Pancreas (tissue), 10 donors: ENCODE results near the gene ADK. TPM values are rescaled to one million over a fixed set of nuclear protein-coding genes. Genes with fewer than 3 reads are reported as not detected.
"Not testable (repeated sequence)": the region's sequence is repeated elsewhere in the genome, so short reads cannot be mapped to it uniquely, and the experiment has no call there.

ENCODE experiments used
- ATAC-seq, 4 donors: fragments of 200-7000 bp; cut with Tn5 transposase; one replicate each; pipeline versions ENCODE4 v1.8.0 to v1.9.1; 2020; ENCODE audit warnings: mild to moderate bottlenecking in 4 of 4, moderate library complexity in 4 of 4
- DNase-seq, 6 donors: peaks; one replicate each; pipeline ENCODE4 v3.0.0-alpha.2; 2020
- FAIRE-seq: peaks from 2 replicates; lab custom pipeline; 2012; peaks lifted over from hg19 to GRCh38; lab: Jason Lieb, UNC
- H3K27ac ChIP-seq, 4 donors: fragments of 200-600 bp; sonication (generic); 1 replicate in 3 of 4; 2 replicates in 1 of 4; pipeline versions ENCODE4 v1.5.0 to v1.8.0; 2020
- H3K27me3 ChIP-seq, 4 donors: fragments of 200-600 bp; one replicate each; pipeline ENCODE4 v1.8.0; 2021
- H3K36me3 ChIP-seq, 3 donors: fragments of 200-600 bp; sonication (generic) in 1 of 3; one replicate each; pipeline versions ENCODE4 v1.5.0 to v1.8.0; 2020 to 2021
- H3K4me1 ChIP-seq, 3 donors: fragments of 200-600 bp; one replicate each; pipeline ENCODE4 v1.8.0; 2021
- H3K4me3 ChIP-seq, 4 donors: fragments of 200-600 bp; sonication (generic) in 2 of 4; one replicate each; pipeline versions ENCODE4 v1.5.0 to v1.8.0; 2020 to 2021
- H3K9me3 ChIP-seq, 4 donors: fragments of 200-600 bp; one replicate each; pipeline ENCODE4 v1.8.0; 2021
- WGBS, 2 donors: extraction: QIAGEN DNeasy Blood & Tissue Kit; methylation state at CpG; one replicate each; pipeline ENCODE4 v1.1.7; 2013; 5-methylcytosine and 5-hydroxymethylcytosine counted together
- intact Hi-C, 3 donors: fragments of 100-400 bp; cut with DNase I; formaldehyde crosslinking; loops; one replicate each; pipeline versions ENCODE4 v1.11.1 to v1.14.2; 2022
- polyA plus RNA-seq, 2 donors: library from polyadenylated mRNA; stranded (reverse); fragments of 200-250 nt; gene quantifications; one replicate each; pipeline ENCODE4 v1.2.3, GENCODE V29; 2013
- total RNA-seq, 6 donors: library from RNA; stranded (reverse); fragmentation: NEBNext Ultra II Directional in 4 of 6; extraction: Animal tissue kit (Norgen Biotek cat#: 25700) in 4 of 6; gene quantifications; one replicate each; pipeline versions ENCODE4 v1.2.1 to v1.2.4, GENCODE V29; 2021 to 2023
- TF ChIP-seq, protein P1 (sequence below), 4 donors: fragments of 200-600 bp; sonication (generic) in 3 of 4; IDR thresholded peaks; one replicate each; pipeline versions ENCODE4 v1.5.0 to v1.8.0; 2021; ENCODE audit warnings: antibody characterized with exemption in 4 of 4
- donor health status: healthy with polysubstance abuse.
- donor health status: DM: no; HTN: no; CAD: no; lungs with moderate emphysema.
- donor health status: DM: no; HTN: no; CAD: no.
- donor health status: control.
- donor health status: control.
- donor health status: Bipolar disorder and iron deficiency.
- donor health status: DM: yes; HTN: yes; CAD: no.
- donor health status: DM: no; HTN: no; CAD: no.
- donor health status: DM: no; HTN: no; CAD: no.
- donor health status: DM: yes; HTN: yes; CAD: no.

The ADK gene
- total and polyA plus RNA-seq, 8 donors = 6.5 to 17.3 (median 13.4) TPM

DNA sequence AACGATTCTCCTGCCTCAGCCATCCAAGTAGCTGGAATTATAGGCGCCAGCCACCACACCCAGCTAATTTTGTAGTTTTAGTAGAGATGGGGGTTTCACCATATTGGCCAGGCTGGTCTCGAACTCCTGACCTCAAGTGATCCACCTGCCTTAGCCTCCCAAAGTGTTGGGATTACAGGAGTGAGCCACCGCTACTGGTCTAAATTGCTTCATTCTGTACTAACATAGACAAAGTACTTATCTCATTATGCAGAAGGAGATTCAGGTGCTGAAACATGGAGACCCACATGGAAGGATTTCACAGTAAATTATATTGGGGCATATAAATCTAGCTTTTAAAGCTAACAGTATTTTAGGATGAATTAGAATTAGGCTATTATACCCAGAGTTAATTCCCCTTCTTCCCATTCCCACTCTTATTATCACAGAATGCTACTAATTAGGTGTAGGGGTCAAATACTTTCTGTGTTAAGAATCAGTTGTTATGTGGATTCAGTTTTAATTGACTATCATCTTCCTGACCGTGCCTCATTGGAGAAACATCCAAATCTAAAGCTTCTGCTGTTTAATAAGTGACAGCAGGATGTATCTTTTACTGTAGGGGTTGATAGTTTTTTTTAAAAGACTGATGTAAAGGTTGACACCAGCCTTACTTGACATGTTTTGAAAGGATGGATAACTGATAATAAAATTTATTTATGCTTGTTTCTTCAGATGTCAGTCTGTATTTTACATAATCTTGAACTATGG, 27.2 kb downstream of the ADK start:
- DNase-seq = no peak
- Histone ChIP-seq H3K9me3 (no peaks in the 10 kb centered on the region), H3K27ac (no peak overlapping the region), H3K4me3 (no peak overlapping the region), H3K27me3 (no peaks in the 10 kb centered on the region), H3K36me3 (no peaks in the 10 kb centered on the region), H3K4me1 (peaks cover 0 to 7% (median 4%) of the 10 kb centered on the region in 3 donors)
- 89 to 90% methylated on average over 5 of the region's 5 CpGs for WGBS, 2 donors
- no peak for FAIRE-seq
- intact Hi-C loops = no loop called here
- TF ChIP-seq, protein P1, sequence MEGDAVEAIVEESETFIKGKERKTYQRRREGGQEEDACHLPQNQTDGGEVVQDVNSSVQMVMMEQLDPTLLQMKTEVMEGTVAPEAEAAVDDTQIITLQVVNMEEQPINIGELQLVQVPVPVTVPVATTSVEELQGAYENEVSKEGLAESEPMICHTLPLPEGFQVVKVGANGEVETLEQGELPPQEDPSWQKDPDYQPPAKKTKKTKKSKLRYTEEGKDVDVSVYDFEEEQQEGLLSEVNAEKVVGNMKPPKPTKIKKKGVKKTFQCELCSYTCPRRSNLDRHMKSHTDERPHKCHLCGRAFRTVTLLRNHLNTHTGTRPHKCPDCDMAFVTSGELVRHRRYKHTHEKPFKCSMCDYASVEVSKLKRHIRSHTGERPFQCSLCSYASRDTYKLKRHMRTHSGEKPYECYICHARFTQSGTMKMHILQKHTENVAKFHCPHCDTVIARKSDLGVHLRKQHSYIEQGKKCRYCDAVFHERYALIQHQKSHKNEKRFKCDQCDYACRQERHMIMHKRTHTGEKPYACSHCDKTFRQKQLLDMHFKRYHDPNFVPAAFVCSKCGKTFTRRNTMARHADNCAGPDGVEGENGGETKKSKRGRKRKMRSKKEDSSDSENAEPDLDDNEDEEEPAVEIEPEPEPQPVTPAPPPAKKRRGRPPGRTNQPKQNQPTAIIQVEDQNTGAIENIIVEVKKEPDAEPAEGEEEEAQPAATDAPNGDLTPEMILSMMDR (IDR thresholded peaks at IDR 0.05) = no peak
- no peak for ATAC-seq

GRCh38 chr10:74179111-74179710, 28.2 kb downstream of the ADK start:
- ATAC-seq = no peak
- 76 to 78% methylated on average over 2 of the region's 2 CpGs for WGBS, 2 donors
- TF ChIP-seq, protein P1 (IDR thresholded peaks at IDR 0.05) = no peak

DNA sequence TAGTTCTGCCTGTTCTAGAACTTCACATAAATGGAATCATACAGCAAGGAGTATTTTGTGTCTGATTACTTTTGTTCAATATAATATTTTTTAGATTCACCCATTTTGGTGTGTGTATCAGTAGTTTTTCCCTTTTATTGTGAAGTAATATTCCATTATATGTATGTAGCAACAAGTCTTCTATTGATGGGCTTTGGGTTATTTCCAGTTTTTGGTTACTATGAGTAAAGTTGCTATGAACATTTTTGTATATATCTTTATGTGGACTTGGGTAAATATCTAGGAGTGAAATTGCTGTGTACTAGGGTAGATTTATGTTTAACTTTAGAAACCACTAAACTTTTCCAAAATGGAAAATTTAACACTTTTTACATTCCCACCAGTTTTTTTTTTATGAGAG, 35.7 kb downstream of the ADK start:
- TF ChIP-seq, protein P1 (IDR thresholded peaks at IDR 0.05) = no peak
- Histone ChIP-seq H3K27ac (no peak overlapping the region), H3K27me3 (no peaks in the 10 kb centered on the region), H3K9me3 (no peaks in the 10 kb centered on the region), H3K4me3 (no peak overlapping the region), H3K4me1 (peaks cover 9 to 23% (median 17%) of the 10 kb centered on the region in 3 donors), H3K36me3 (no peaks in the 10 kb centered on the region)
- ATAC-seq (no peak), FAIRE-seq (no peak), DNase-seq (no peak)
- intact Hi-C loops = no loop called here

More at GRCh38 chr10:74179111-74179710, 28.2 kb downstream of the ADK start:
- H3K9me3 ChIP-seq = no peaks in the 10 kb centered on the region
- H3K27me3 ChIP-seq = no peaks in the 10 kb centered on the region
- FAIRE-seq (no peak), DNase-seq (no peak)
- peaks cover 0 to 7% (median 4%) of the 10 kb centered on the region in 3 donors for H3K4me1 ChIP-seq
- no peak overlapping the region for H3K4me3 ChIP-seq
- no peak overlapping the region for H3K27ac ChIP-seq
- no peaks in the 10 kb centered on the region for H3K36me3 ChIP-seq
- intact Hi-C loops = no loop called here

DNA sequence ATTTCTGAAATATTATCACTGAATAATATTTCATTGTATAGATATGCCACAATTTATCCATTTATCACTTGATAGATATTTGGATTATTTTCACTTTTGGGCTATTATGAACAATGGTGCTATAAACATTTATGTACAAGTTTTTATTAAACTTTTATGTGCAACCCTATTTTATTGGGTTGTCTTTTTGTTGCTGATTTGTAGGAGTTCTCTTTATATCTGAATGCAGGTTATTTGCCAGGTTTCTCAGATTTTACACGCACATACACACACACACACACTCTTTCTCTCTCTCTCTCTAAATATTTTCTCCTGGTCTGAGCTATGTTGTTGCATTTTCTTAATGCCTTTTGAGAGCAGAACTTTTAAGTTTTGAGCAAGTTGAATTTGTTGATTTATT, 36.2 kb downstream of the ADK start:
- Histone ChIP-seq H3K4me3 (no peak overlapping the region), H3K27me3 (no peaks in the 10 kb centered on the region), H3K36me3 (no peaks in the 10 kb centered on the region), H3K4me1 (peaks cover 9 to 23% (median 17%) of the 10 kb centered on the region in 3 donors), H3K27ac (no peak overlapping the region), H3K9me3 (no peaks in the 10 kb centered on the region)
- TF ChIP-seq, protein P1 (IDR thresholded peaks at IDR 0.05) = no peak
- no peak for ATAC-seq
- intact Hi-C loops = no loop called here
- FAIRE-seq = no peak
- 55 to 58% methylated on average over 1 of the region's 1 CpG for WGBS, 2 donors
- no peak for DNase-seq

GRCh38 chr10:74188617-74189016, 37.6 kb downstream of the ADK start:
- FAIRE-seq, ATAC-seq, H3K9me3 ChIP-seq, H3K36me3 ChIP-seq, DNase-seq, H3K27ac ChIP-seq, H3K4me3 ChIP-seq, intact Hi-C loops, H3K27me3 ChIP-seq: not testable (repeated sequence)
- WGBS, 2 donors = 95 to 98% methylated on average over 13 of the region's 13 CpGs
- H3K4me1 ChIP-seq = peaks cover 9 to 23% (median 17%) of the 10 kb centered on the region in 3 donors
